Endothelial cell of umbilical vein (primary cell): Measurements from ENCODE around the gene KIAA0753. TPM values are rescaled to one million over a fixed set of nuclear protein-coding genes. Genes with fewer than 3 reads are reported as not detected.

Experiments used
- BruUV-seq: library from RNA; stranded (reverse); fragments of 400-500 nt; replicated peaks from 2 replicates; lab custom pipeline; 2021; lab: Mats Ljungman, UMichigan
- CTCF ChIA-PET: fragments of 300-600, 350-600 bp; sonication (Branson Sonifier 250); formaldehyde crosslinking; loops from one replicate; lab custom pipeline; 2021; ENCODE audit warnings: antibody characterized with exemption, inconsistent platforms; lab: Charles Lee
- POLR2A ChIA-PET: fragments of 300-600, 350-600 bp; sonication (Branson Sonifier 250); formaldehyde crosslinking; loops from one replicate; lab custom pipeline; 2021; ENCODE audit warnings: antibody characterized with exemption, inconsistent platforms; lab: Charles Lee
- DNase-seq: peaks from one replicate; pipeline ENCODE4 v3.0.0-alpha.2; 2011; ENCODE audit warnings: low read depth, low spot score
- FAIRE-seq: peaks from 2 replicates; lab custom pipeline; 2011; peaks lifted over from hg19 to GRCh38; lab: Jason Lieb, UNC
- H2AFZ ChIP-seq: 2 replicates; pipeline ENCODE4 v1.6.0; 2012; ENCODE audit warnings: low read depth, low read length, control low read depth, inconsistent platforms
- H3K27ac ChIP-seq: 2 replicates; pipeline ENCODE4 v1.5.1; 2011; ENCODE audit warnings: low read depth, mild to moderate bottlenecking, control low read depth, low read length, moderate library complexity; ENCODE audit not compliant: insufficient read depth
- H3K27me3 ChIP-seq, 2 experiments: 2 replicates each; pipeline versions ENCODE4 v1.6.0 to v1.6.1; 2011; ENCODE audit warnings: low read length in 2 of 2, mixed read lengths in 1 of 2; ENCODE audit not compliant: control insufficient read depth in 2 of 2, insufficient read depth in 2 of 2
- H3K36me3 ChIP-seq, 2 experiments: 2 replicates in 1 of 2; 3 replicates in 1 of 2; pipeline ENCODE4 v1.5.1; 2011; ENCODE audit warnings: low read length in 2 of 2, mild to moderate bottlenecking in 1 of 2, moderate library complexity in 1 of 2; ENCODE audit not compliant: control insufficient read depth in 2 of 2, insufficient read depth in 2 of 2; ENCODE audit errors: extremely low read depth in 1 of 2
- H3K4me1 ChIP-seq: 3 replicates; pipeline ENCODE4 v1.5.1; 2011; ENCODE audit warnings: mild to moderate bottlenecking, low read length; ENCODE audit not compliant: control insufficient read depth, insufficient read depth; ENCODE audit errors: extremely low read depth
- H3K4me2 ChIP-seq: 2 replicates; pipeline ENCODE4 v1.6.1; 2011; ENCODE audit warnings: low read length, control low read depth, mixed read lengths; ENCODE audit not compliant: insufficient read depth
- H3K4me3 ChIP-seq, 3 experiments: fragments of 200-600 bp in 1 of 3; sonication (generic), shearing (Covaris generic) in 1 of 3; replicated peaks in 1 of 3; 2 replicates each; pipeline ENCODE4 v1.5.1; 2011 to 2016; ENCODE audit warnings: control low read depth in 3 of 3, low read length in 3 of 3, mild to moderate bottlenecking in 2 of 3, inconsistent platforms in 1 of 3, low read depth in 1 of 3, moderate library complexity in 1 of 3; ENCODE audit not compliant: insufficient read depth in 1 of 3
- H3K79me2 ChIP-seq: 2 replicates; pipeline ENCODE4 v1.6.0; 2012; ENCODE audit warnings: low read length, inconsistent platforms; ENCODE audit not compliant: control insufficient read depth, insufficient read depth
- H3K9ac ChIP-seq: replicated peaks from 2 replicates; pipeline ENCODE3; 2011; ENCODE audit warnings: low read length, control low read depth; ENCODE audit not compliant: insufficient read depth; ENCODE audit errors: extremely low read depth
- H3K9me1 ChIP-seq: replicated peaks from 3 replicates; pipeline ENCODE4 v1.6.0; 2011; ENCODE audit warnings: mild to moderate bottlenecking, low read length; ENCODE audit not compliant: control insufficient read depth, insufficient read depth; ENCODE audit errors: extremely low read depth
- H3K9me3 ChIP-seq: replicated peaks from 2 replicates; pipeline ENCODE4 v1.5.1; 2012; ENCODE audit warnings: low read length, inconsistent platforms; ENCODE audit not compliant: control insufficient read depth, insufficient read depth
- H4K20me1 ChIP-seq: replicated peaks from 2 replicates; pipeline ENCODE3; 2011; ENCODE audit warnings: mild to moderate bottlenecking, low read length; ENCODE audit not compliant: control insufficient read depth, insufficient read depth; ENCODE audit errors: extremely low read depth
- EZH2 ChIP-seq: IDR thresholded peaks from 2 replicates; pipeline ENCODE4 v1.6.1; 2012; ENCODE audit warnings: borderline replicate concordance, low read depth, mild to moderate bottlenecking, moderate library complexity, low read length, inconsistent platforms; ENCODE audit not compliant: severe bottlenecking
- FOS ChIP-seq: IDR thresholded peaks from 2 replicates; pipeline ENCODE4 v1.6.1; 2011; ENCODE audit warnings: mild to moderate bottlenecking, low read length, moderate library complexity, borderline replicate concordance; ENCODE audit not compliant: insufficient read depth
- GATA2 ChIP-seq: IDR thresholded peaks from 2 replicates; pipeline ENCODE4 v1.7.0; 2011; ENCODE audit warnings: low read depth, mild to moderate bottlenecking, moderate library complexity, mixed read lengths, low read length; ENCODE audit not compliant: insufficient read length, insufficient read depth
- JUN ChIP-seq: IDR thresholded peaks from 2 replicates; pipeline ENCODE4 v1.6.1; 2011; ENCODE audit warnings: borderline replicate concordance, low read depth; ENCODE audit not compliant: insufficient read length, insufficient read depth
- MYC ChIP-seq: IDR thresholded peaks from one replicate; pipeline ENCODE4 v1.6.1; 2011; ENCODE audit warnings: mild to moderate bottlenecking, low read depth, low read length
- POLR2A ChIP-seq: IDR thresholded peaks from 2 replicates; pipeline ENCODE4 v1.6.1; 2012; ENCODE audit warnings: low read depth, mild to moderate bottlenecking, control low read depth, low read length
- POLR2AphosphoS5 ChIP-seq: IDR thresholded peaks from 2 replicates; pipeline ENCODE4 v1.6.1; 2012; ENCODE audit warnings: low read depth, mild to moderate bottlenecking, control low read depth, low read length, moderate library complexity; ENCODE audit not compliant: insufficient read depth
- dilution Hi-C: fragments of 300-500 bp; cut with MboI; formaldehyde crosslinking; loops from one replicate; pipeline ENCODE4 v1.15.0; 2019; ENCODE audit warnings: low sequenced_read_pairs; ENCODE audit not compliant: extremely low pct_ligation_motif_present
- intact Hi-C: fragments of 100-400 bp; cut with micrococcal nuclease; formaldehyde crosslinking; loops from one replicate; pipeline ENCODE4 v1.10.0; 2022
- polyA plus RNA-seq, 4 experiments: library from polyadenylated mRNA; depleted of rRNA in 3 of 4; stranded (reverse) in 3 of 4; unstranded in 1 of 4; fragments of >200 nt; gene quantifications; 2 replicates each; pipeline versions ENCODE4 v1.2.1 to v1.2.3, GENCODE V29; 2011 to 2012; ENCODE audit warnings: missing spikeins in 1 of 4
- total RNA-seq: library from RNA; stranded (reverse); gene quantifications from 2 replicates; pipeline ENCODE4 v1.2.3, GENCODE V29; 2021
- TF ChIP-seq, protein P1 (sequence below): IDR thresholded peaks from 2 replicates; pipeline ENCODE4 v1.6.1; 2011; ENCODE audit not compliant: insufficient read depth, insufficient read length
- TF ChIP-seq, protein P2 (sequence below), 2 donors: IDR thresholded peaks; 1 replicate in 1 of 2; 2 replicates in 1 of 2; pipeline ENCODE4 v1.5.1; 2011; ENCODE audit warnings: low read length in 2 of 2, mild to moderate bottlenecking in 2 of 2, moderate library complexity in 2 of 2, control low read depth in 1 of 2, inconsistent platforms in 1 of 2, low read depth in 1 of 2; ENCODE audit not compliant: insufficient read depth in 1 of 2; ENCODE audit errors: extremely low read depth in 1 of 2

The KIAA0753 gene
- total and polyA plus RNA-seq, 2 donors (not counting 3 experiments of a cell fraction or from before 2014, with no cell fraction given) = 5.3 to 23.9 TPM

DNA sequence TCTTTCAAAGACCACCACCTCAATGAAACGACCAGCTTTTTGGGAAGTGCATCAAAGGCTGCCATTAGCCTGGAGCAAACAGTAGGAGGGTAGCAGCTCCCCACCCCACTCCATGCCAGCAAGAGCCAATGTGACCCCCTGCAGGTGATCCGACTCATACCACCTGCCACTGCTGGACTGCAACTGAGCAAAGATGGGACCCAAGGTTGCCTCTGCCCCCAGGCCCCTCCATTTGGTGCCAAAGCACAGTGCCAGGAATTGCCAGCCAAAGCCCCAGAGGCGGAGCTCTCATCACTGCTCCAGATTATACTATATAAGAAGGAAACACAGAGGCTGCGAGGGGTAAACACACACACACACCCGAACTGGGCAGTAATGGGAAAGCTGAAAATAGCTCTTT is 92.5 kb downstream of the KIAA0753 start:
- FAIRE-seq (no peak), DNase-seq (no peak)
- Histone ChIP-seq H3K9me3 (no peaks in the 10 kb centered on the region), H3K9me1 (no peaks in the 10 kb centered on the region), H3K4me1 (no peaks in the 10 kb centered on the region), H2AFZ (no peak overlapping the region), H3K79me2 (no peaks in the 10 kb centered on the region), H3K27ac (no peak overlapping the region), H4K20me1 (no peaks in the 10 kb centered on the region), H3K27me3 (no peaks in the 10 kb centered on the region), H3K4me3 (no peak overlapping the region), H3K36me3 (no peaks in the 10 kb centered on the region), H3K9ac (no peak overlapping the region), H3K4me2 (no peak overlapping the region)
- ChIA-PET POLR2A (no interaction called here), CTCF (interaction anchor here (0.9 to 3.3 kb wide), 5 partner anchors 10 to 76 kb away, joined by 3 to 23 read pairs (median 3); no protein-coding TSS in a partner anchor)
- TF ChIP-seq MYC = no peak
- no peak for TF ChIP-seq JUN
- TF ChIP-seq, protein P1, sequence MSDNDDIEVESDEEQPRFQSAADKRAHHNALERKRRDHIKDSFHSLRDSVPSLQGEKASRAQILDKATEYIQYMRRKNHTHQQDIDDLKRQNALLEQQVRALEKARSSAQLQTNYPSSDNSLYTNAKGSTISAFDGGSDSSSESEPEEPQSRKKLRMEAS = no peak
- no peak for TF ChIP-seq POLR2AphosphoS5
- TF ChIP-seq EZH2 = no peak
- TF ChIP-seq, protein P2, sequence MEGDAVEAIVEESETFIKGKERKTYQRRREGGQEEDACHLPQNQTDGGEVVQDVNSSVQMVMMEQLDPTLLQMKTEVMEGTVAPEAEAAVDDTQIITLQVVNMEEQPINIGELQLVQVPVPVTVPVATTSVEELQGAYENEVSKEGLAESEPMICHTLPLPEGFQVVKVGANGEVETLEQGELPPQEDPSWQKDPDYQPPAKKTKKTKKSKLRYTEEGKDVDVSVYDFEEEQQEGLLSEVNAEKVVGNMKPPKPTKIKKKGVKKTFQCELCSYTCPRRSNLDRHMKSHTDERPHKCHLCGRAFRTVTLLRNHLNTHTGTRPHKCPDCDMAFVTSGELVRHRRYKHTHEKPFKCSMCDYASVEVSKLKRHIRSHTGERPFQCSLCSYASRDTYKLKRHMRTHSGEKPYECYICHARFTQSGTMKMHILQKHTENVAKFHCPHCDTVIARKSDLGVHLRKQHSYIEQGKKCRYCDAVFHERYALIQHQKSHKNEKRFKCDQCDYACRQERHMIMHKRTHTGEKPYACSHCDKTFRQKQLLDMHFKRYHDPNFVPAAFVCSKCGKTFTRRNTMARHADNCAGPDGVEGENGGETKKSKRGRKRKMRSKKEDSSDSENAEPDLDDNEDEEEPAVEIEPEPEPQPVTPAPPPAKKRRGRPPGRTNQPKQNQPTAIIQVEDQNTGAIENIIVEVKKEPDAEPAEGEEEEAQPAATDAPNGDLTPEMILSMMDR (IDR thresholded peaks at IDR 0.05; ENCODE audit: extremely low read depth in 1 of 2, insufficient read depth in 1 of 2, low read depth in 1 of 2, low read length in 2 of 2) = no peak
- no peak for TF ChIP-seq GATA2
- TF ChIP-seq POLR2A = no peak
- TF ChIP-seq FOS = no peak
- intact Hi-C loops (no loop called here), dilution Hi-C loops (no loop called here)
- BruUV-seq = no TSS peak
